ENCODE measurements around the gene POLR2J3.
"Not testable (repeated sequence)": the region's sequence is repeated elsewhere in the genome, so short reads cannot be mapped to it uniquely, and the experiment has no call there.

POLR2J3 gene

DNA sequence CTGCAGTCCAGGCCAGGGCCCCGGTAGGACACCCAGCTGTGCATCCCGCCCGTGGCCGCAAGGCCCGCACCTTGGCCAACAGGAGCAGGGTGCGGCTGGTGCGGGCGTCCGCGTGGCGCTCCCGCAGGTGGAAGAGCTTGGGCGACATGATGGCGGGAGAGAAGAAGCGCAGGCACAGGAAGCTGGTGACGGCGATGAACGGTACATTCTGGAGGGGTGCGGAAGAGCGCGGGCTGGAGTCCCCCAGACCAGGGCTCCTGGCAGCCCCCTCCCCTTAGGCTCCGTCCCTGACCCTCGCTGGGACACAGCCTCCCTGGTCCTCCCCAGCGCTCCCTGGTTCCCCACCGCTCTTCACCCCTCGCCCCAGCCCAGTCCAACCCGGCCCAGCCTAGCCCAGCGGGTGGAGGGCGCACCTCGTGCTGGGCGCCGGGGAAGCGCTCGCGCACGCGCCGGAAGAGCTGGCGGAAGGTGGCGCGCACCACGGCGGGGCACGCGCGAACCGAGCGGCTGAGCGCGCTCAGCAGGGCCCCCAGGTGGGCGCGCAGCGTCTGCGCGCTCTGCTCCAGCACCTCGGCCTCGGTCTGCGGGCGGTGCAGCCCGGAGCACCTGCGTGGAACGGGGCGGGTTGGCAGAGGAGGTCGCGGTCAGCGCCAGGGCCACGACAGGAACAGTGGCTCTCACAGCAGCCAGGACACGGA is 21.4 kb upstream of the POLR2J3 start:
- H3K23ac ChIP-seq (ENCODE audit: low read length); H3K4me1 ChIP-seq (ENCODE audit: control insufficient read depth in 1 of 2, insufficient read depth in 2 of 2, low read length in 2 of 2); H4K12ac ChIP-seq (ENCODE audit: low read depth, low read length); H3K9ac ChIP-seq (ENCODE audit: low read length); H3K4ac ChIP-seq (ENCODE audit: low read depth, low read length); H3K79me2 ChIP-seq (ENCODE audit: control insufficient read depth, insufficient read depth, low read length, poor library complexity); H4K8ac ChIP-seq (ENCODE audit: low read depth, low read length); H3K27ac ChIP-seq (ENCODE audit: low read depth, low read length); H3K18ac ChIP-seq (ENCODE audit: low read length); H2BK5ac ChIP-seq (ENCODE audit: low read depth, low read length, poor library complexity); H3K14ac ChIP-seq (ENCODE audit: low read length); DNase-seq; H4K91ac ChIP-seq (ENCODE audit: low read depth, low read length); H3K79me1 ChIP-seq (ENCODE audit: low read length); H3K4me2 ChIP-seq (ENCODE audit: low read length); H3K9me3 ChIP-seq (ENCODE audit: insufficient read depth, low read depth, low read length); H2BK120ac ChIP-seq (ENCODE audit: insufficient read depth, low read length, poor library complexity); H3K36me3 ChIP-seq (ENCODE audit: control insufficient read depth in 1 of 2, insufficient read depth in 2 of 2, low read length in 2 of 2); H2BK12ac ChIP-seq (ENCODE audit: low read length); H3K27me3 ChIP-seq (ENCODE audit: insufficient read depth, low read length); H2AK5ac ChIP-seq (ENCODE audit: low read length); H2AFZ ChIP-seq (ENCODE audit: insufficient read depth, low read length, poor library complexity); H3K4me3 ChIP-seq (ENCODE audit: low read depth, low read length): not testable (repeated sequence)
- WGBS (ENCODE audit: extremely low coverage, insufficient coverage, insufficient read length) = no CpG with 5 or more reads among the region's 68 CpGs

DNA sequence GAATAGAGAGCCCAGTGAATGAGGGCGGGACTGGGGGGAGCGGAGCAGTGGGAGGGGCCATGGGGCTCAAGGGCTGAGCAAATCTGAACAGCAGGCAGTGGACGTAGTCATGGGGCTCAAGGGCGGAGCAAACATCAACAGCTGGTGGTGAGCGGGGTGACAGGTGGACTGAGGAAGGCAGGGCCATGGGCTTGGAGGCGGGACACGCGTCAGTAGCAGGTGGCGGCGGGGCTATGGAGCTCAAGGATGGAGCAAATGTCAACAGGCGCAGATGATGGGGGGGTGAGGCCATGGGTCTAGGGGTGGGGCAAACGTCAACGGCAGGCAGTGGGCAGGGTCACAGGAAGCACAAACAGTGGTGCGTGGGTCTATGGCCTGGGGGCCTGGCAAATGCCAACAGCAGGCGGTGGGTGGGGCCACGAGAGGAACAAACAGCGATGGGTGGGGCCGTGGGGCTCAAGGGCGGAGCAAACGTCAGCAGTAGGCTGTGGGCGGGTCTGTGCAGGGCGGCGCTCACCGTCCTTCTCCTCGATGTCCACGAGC is 20.2 kb upstream of the POLR2J3 start:
- H2BK12ac ChIP-seq (ENCODE audit: low read length); H2BK120ac ChIP-seq (ENCODE audit: insufficient read depth, low read length, poor library complexity); H2AFZ ChIP-seq (ENCODE audit: insufficient read depth, low read length, poor library complexity); H3K23ac ChIP-seq (ENCODE audit: low read length); H3K4me1 ChIP-seq (ENCODE audit: control insufficient read depth in 1 of 2, insufficient read depth in 2 of 2, low read length in 2 of 2); H3K14ac ChIP-seq (ENCODE audit: low read length); H3K9me3 ChIP-seq (ENCODE audit: insufficient read depth, low read depth, low read length); H3K27ac ChIP-seq (ENCODE audit: low read depth, low read length); H3K79me2 ChIP-seq (ENCODE audit: control insufficient read depth, insufficient read depth, low read length, poor library complexity); H3K9ac ChIP-seq (ENCODE audit: low read length); H3K27me3 ChIP-seq (ENCODE audit: insufficient read depth, low read length); DNase-seq; H3K4me2 ChIP-seq (ENCODE audit: low read length); H2AK5ac ChIP-seq (ENCODE audit: low read length); H4K91ac ChIP-seq (ENCODE audit: low read depth, low read length); H4K8ac ChIP-seq (ENCODE audit: low read depth, low read length); H3K4ac ChIP-seq (ENCODE audit: low read depth, low read length); H3K36me3 ChIP-seq (ENCODE audit: control insufficient read depth in 1 of 2, insufficient read depth in 2 of 2, low read length in 2 of 2); H3K4me3 ChIP-seq (ENCODE audit: low read depth, low read length); H3K79me1 ChIP-seq (ENCODE audit: low read length); H3K18ac ChIP-seq (ENCODE audit: low read length); H2BK5ac ChIP-seq (ENCODE audit: low read depth, low read length, poor library complexity); H4K12ac ChIP-seq (ENCODE audit: low read depth, low read length): not testable (repeated sequence)
- WGBS (ENCODE audit: extremely low coverage, insufficient coverage, insufficient read length) = no CpG with 5 or more reads among the region's 26 CpGs

DNA sequence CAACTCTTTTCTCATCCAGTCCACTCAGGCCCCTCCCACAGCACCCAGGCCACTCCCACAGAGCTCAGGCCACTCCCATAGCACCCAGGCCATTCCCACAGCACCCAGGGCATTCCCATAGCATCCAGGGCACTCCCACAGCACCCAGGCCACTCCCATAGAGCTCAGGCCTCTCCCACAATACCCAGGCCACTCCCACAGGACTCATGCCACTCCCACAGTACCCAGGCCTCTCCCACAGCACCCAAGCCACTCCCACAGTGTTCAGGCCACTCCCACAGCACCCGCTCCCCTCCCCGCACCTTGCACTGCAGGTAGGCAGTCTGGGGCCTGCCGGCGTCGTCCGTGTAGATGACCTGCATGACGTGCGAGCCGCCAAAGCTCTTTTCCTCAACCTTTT is 17.5 kb upstream of the POLR2J3 start:
- not testable (repeated sequence) for H3K27ac ChIP-seq (ENCODE audit: low read depth, low read length)

DNA sequence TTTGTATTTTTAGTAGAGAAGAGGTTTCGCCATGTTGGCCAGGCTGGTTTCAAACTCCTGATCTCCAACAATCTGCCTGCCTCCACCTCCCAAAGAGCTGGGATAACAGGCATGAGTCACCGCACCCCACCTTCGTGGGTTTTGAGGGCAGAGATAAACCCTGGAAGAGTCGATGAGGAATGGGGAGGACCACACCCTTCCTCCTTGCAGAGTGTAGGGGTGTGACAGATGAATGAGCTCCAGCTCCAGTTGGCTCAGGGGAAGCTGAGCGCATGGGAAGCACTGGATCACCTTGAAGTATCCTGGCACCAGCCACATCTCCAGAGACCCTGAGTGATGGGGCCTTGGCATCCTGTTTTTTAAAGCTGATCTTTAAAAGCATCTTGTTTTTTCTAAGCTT is 11.1 kb upstream of the POLR2J3 start:
- not testable (repeated sequence) for H4K91ac ChIP-seq (ENCODE audit: low read depth, low read length); H3K79me2 ChIP-seq (ENCODE audit: control insufficient read depth, insufficient read depth, low read length, poor library complexity); H3K18ac ChIP-seq (ENCODE audit: low read length); H4K8ac ChIP-seq (ENCODE audit: low read depth, low read length); H3K4me3 ChIP-seq (ENCODE audit: low read depth, low read length); H2BK5ac ChIP-seq (ENCODE audit: low read depth, low read length, poor library complexity); H3K14ac ChIP-seq (ENCODE audit: low read length); H3K27me3 ChIP-seq (ENCODE audit: insufficient read depth, low read length); H2AK5ac ChIP-seq (ENCODE audit: low read length); H3K9ac ChIP-seq (ENCODE audit: low read length); H3K23ac ChIP-seq (ENCODE audit: low read length); H3K4me1 ChIP-seq (ENCODE audit: control insufficient read depth in 1 of 2, insufficient read depth in 2 of 2, low read length in 2 of 2); H2BK120ac ChIP-seq (ENCODE audit: insufficient read depth, low read length, poor library complexity); H2AFZ ChIP-seq (ENCODE audit: insufficient read depth, low read length, poor library complexity); H3K36me3 ChIP-seq (ENCODE audit: control insufficient read depth in 1 of 2, insufficient read depth in 2 of 2, low read length in 2 of 2); H4K12ac ChIP-seq (ENCODE audit: low read depth, low read length); H3K79me1 ChIP-seq (ENCODE audit: low read length); H3K4ac ChIP-seq (ENCODE audit: low read depth, low read length); H2BK12ac ChIP-seq (ENCODE audit: low read length); H3K9me3 ChIP-seq (ENCODE audit: insufficient read depth, low read depth, low read length); DNase-seq; H3K27ac ChIP-seq (ENCODE audit: low read depth, low read length); H3K4me2 ChIP-seq (ENCODE audit: low read length)
- WGBS (ENCODE audit: extremely low coverage, insufficient coverage, insufficient read length) = no CpG with 5 or more reads among the region's 5 CpGs

More for the DNA sequence above, 17.5 kb upstream of the POLR2J3 start:
- H4K91ac ChIP-seq (ENCODE audit: low read depth, low read length); H2AFZ ChIP-seq (ENCODE audit: insufficient read depth, low read length, poor library complexity); H2AK5ac ChIP-seq (ENCODE audit: low read length); H3K9me3 ChIP-seq (ENCODE audit: insufficient read depth, low read depth, low read length); H3K4me2 ChIP-seq (ENCODE audit: low read length); DNase-seq; H2BK120ac ChIP-seq (ENCODE audit: insufficient read depth, low read length, poor library complexity); H4K12ac ChIP-seq (ENCODE audit: low read depth, low read length); H3K4me3 ChIP-seq (ENCODE audit: low read depth, low read length); H3K14ac ChIP-seq (ENCODE audit: low read length); H4K8ac ChIP-seq (ENCODE audit: low read depth, low read length); H3K23ac ChIP-seq (ENCODE audit: low read length); H3K18ac ChIP-seq (ENCODE audit: low read length); H2BK5ac ChIP-seq (ENCODE audit: low read depth, low read length, poor library complexity); H2BK12ac ChIP-seq (ENCODE audit: low read length); H3K4me1 ChIP-seq (ENCODE audit: control insufficient read depth in 1 of 2, insufficient read depth in 2 of 2, low read length in 2 of 2); H3K36me3 ChIP-seq (ENCODE audit: control insufficient read depth in 1 of 2, insufficient read depth in 2 of 2, low read length in 2 of 2); H3K79me2 ChIP-seq (ENCODE audit: control insufficient read depth, insufficient read depth, low read length, poor library complexity); H3K9ac ChIP-seq (ENCODE audit: low read length); H3K27me3 ChIP-seq (ENCODE audit: insufficient read depth, low read length); H3K4ac ChIP-seq (ENCODE audit: low read depth, low read length); H3K79me1 ChIP-seq (ENCODE audit: low read length): not testable (repeated sequence)
- no CpG with 5 or more reads among the region's 9 CpGs for WGBS (ENCODE audit: extremely low coverage, insufficient coverage, insufficient read length)

Data from trophoblast cell (in vitro differentiated cells and primary cell).